Gastroesophageal sphincter (tissue), 4 donors: ENCODE data around the gene RPIA. TPM values are rescaled to one million over a fixed set of nuclear protein-coding genes. Genes with fewer than 3 reads are reported as not detected.
A peak's percentile ranks its signal among the peaks of the same experiment; 100 is the strongest.
"Not testable (repeated sequence)": the region's sequence is repeated elsewhere in the genome, so short reads cannot be mapped to it uniquely, and the experiment has no call there.

Experiments used
- ATAC-seq: fragments of 150-250 bp; one replicate; pipeline ENCODE4 v1.9.1; 2016; ENCODE audit warnings: mild to moderate bottlenecking, moderate library complexity
- H3K27ac ChIP-seq, 4 donors: fragments of 200-600 bp; sonication (generic) in 3 of 4; 1 replicate in 3 of 4; 2 replicates in 1 of 4; pipeline ENCODE4 v1.5.1; 2016 to 2019
- H3K27me3 ChIP-seq: fragments of 200-600 bp; sonication (generic); one replicate; pipeline ENCODE4 v1.5.1; 2019
- H3K36me3 ChIP-seq, 2 donors: fragments of 200-600 bp; sonication (generic); one replicate each; pipeline ENCODE4 v1.5.1; 2019; ENCODE audit warnings: control low read depth in 1 of 2
- H3K4me1 ChIP-seq, 3 donors: fragments of 200-600 bp; sonication (generic); 1 replicate in 2 of 3; 2 replicates in 1 of 3; pipeline ENCODE4 v1.5.1; 2016 to 2019; ENCODE audit warnings: control low read depth in 2 of 3
- H3K4me3 ChIP-seq, 2 donors: fragments of 200-600 bp; sonication (generic); one replicate each; pipeline ENCODE4 v1.5.1; 2019; ENCODE audit warnings: mild to moderate bottlenecking in 1 of 2, moderate library complexity in 1 of 2
- H3K9me3 ChIP-seq, 3 donors: fragments of 200-600 bp; sonication (generic); one replicate each; pipeline ENCODE4 v1.5.1; 2017 to 2019; ENCODE audit warnings: control low read depth in 2 of 3
- EP300 ChIP-seq: sonication (generic); formaldehyde crosslinking; IDR thresholded peaks from one replicate; pipeline ENCODE4 v1.6.1; 2017; ENCODE audit warnings: antibody characterized with exemption, mild to moderate bottlenecking
- POLR2A ChIP-seq, 2 donors: fragments of 450-650 bp; IDR thresholded peaks; one replicate each; pipeline ENCODE4 v1.6.1; 2017; ENCODE audit warnings: antibody characterized with exemption in 2 of 2, mild to moderate bottlenecking in 2 of 2, moderate library complexity in 1 of 2
- POLR2AphosphoS5 ChIP-seq: sonication (generic); formaldehyde crosslinking; IDR thresholded peaks from one replicate; pipeline ENCODE4 v1.6.1; 2017; ENCODE audit warnings: antibody characterized with exemption
- whole genome bisulfite sequencing, 2 donors: methylation state at CpG; one replicate each; pipeline ENCODE4 v1.1.5; 2018; ENCODE audit warnings: low coverage in 1 of 2; 5-methylcytosine and 5-hydroxymethylcytosine counted together
- total RNA-seq, 4 donors: library from RNA; depleted of rRNA; stranded (reverse); fragments of >200 nt; gene quantifications; one replicate each; pipeline ENCODE4 v1.1.0, GENCODE V29; 2016
- TF ChIP-seq, protein P1 (sequence below), 4 experiments: fragments of 200-600 bp in 2 of 4; fragments of 450-650 bp in 2 of 4; sonication (generic) in 1 of 4; IDR thresholded peaks; one replicate each; pipeline ENCODE4 v1.5.1; 2017 to 2019; ENCODE audit warnings: antibody characterized with exemption in 4 of 4, mild to moderate bottlenecking in 2 of 4, moderate library complexity in 2 of 4

The RPIA gene
- 1 to 10 TPM; 4.4 to 7.7 (median 6.6) TPM for total RNA-seq

DNA sequence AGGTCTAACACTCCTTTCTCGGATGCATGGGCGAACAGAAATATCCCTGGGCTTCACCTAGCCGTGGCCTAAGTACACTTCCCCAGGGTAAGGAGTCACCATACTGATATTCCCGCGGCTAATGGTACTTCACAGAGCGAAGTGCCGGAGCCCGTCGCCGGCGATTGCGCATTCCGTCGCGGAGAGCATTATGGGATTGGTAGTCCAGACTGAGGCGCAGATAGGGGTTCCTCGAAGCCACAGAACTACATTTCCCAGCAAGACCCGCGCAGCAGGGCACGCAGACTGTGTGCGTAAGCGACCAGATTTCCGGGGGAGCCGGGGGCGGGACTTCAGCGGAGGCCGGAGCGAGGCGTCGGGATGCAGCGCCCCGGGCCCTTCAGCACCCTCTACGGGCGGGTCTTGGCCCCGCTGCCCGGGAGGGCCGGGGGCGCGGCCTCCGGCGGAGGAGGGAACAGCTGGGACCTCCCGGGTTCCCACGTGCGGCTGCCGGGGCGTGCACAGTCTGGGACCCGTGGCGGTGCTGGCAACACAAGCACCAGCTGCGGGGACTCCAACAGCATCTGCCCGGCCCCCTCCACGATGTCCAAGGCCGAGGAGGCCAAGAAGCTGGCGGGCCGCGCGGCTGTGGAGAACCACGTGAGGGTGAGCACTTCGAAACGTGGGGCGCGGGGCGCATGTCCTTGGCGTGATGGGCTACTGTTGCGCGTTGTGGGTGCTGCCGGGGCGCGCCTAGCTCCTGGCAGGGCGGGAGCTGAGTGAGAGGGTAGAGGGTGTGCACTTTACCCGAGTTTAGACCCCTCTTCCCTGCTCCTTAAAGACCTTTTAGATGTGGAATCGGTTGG lies at the start of gene RPIA:
Gene RPIA (plus strand): TSS at position 335 of the 845 bp plus-strand sequence. CDS start 26 bp downstream, at position 361.
- H3K4me3 ChIP-seq: peak within 1 kb of the TSS; percentile 63 to 67
- ATAC-seq: peak; percentile 100
- TF ChIP-seq POLR2AphosphoS5 (peak; percentile 53), POLR2A (IDR thresholded peaks at IDR 0.05) (peak in 1 of 2 donors; percentile 22), EP300 (no peak)
- TF ChIP-seq, protein P1, sequence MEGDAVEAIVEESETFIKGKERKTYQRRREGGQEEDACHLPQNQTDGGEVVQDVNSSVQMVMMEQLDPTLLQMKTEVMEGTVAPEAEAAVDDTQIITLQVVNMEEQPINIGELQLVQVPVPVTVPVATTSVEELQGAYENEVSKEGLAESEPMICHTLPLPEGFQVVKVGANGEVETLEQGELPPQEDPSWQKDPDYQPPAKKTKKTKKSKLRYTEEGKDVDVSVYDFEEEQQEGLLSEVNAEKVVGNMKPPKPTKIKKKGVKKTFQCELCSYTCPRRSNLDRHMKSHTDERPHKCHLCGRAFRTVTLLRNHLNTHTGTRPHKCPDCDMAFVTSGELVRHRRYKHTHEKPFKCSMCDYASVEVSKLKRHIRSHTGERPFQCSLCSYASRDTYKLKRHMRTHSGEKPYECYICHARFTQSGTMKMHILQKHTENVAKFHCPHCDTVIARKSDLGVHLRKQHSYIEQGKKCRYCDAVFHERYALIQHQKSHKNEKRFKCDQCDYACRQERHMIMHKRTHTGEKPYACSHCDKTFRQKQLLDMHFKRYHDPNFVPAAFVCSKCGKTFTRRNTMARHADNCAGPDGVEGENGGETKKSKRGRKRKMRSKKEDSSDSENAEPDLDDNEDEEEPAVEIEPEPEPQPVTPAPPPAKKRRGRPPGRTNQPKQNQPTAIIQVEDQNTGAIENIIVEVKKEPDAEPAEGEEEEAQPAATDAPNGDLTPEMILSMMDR (IDR thresholded peaks at IDR 0.05): peak in 3 of 4 experiments; percentile 31 to 78 (median 60)
- H3K36me3 ChIP-seq: no peaks in the 10 kb centered on the region
- H3K27ac ChIP-seq: peak within 1 kb of the TSS; percentile 26 to 93 (median 82)
- H3K27me3 ChIP-seq: no peaks in the 10 kb centered on the region
- H3K9me3 ChIP-seq: no peaks in the 10 kb centered on the region
- peaks cover 0 to 33% (median 7%) of the 10 kb centered on the region in 3 donors for H3K4me1 ChIP-seq
- 0% methylated on average over 9 to 11 of the region's 71 CpGs for WGBS, 2 donors

DNA sequence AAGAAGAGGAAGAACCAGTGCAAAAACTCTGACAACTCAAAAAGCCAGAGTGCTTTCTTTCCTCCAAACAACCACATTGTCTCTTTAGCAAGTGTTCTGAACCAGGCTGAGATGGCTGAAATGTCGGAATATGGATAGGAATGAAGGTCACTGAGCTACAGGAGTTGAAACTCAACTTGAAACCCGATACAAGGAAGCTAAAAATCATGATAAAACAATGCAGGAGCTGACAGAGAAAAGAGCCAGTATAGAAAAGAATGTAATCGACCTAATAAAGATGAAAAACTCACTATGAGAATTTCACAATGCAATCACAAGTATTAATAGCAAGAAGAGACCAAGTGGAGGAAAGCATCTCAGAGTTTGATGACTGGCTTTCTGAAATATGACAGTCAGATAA lies 49.2 kb upstream of the RPIA start:
- Histone ChIP-seq H3K27ac (no peak overlapping the region), H3K4me1 (no peaks in the 10 kb centered on the region), H3K27me3 (peaks cover 14% of the 10 kb centered on the region), H3K36me3 (no peaks in the 10 kb centered on the region), H3K4me3 (no peak overlapping the region), H3K9me3 (no peaks in the 10 kb centered on the region)
- TF ChIP-seq EP300 (no peak), POLR2AphosphoS5 (no peak), POLR2A (IDR thresholded peaks at IDR 0.05) (no peak)
- TF ChIP-seq, protein P1 (IDR thresholded peaks at IDR 0.05): no peak
- ATAC-seq: no peak
- WGBS, 2 donors: 44 to 47% methylated on average over 3 of the region's 3 CpGs

DNA sequence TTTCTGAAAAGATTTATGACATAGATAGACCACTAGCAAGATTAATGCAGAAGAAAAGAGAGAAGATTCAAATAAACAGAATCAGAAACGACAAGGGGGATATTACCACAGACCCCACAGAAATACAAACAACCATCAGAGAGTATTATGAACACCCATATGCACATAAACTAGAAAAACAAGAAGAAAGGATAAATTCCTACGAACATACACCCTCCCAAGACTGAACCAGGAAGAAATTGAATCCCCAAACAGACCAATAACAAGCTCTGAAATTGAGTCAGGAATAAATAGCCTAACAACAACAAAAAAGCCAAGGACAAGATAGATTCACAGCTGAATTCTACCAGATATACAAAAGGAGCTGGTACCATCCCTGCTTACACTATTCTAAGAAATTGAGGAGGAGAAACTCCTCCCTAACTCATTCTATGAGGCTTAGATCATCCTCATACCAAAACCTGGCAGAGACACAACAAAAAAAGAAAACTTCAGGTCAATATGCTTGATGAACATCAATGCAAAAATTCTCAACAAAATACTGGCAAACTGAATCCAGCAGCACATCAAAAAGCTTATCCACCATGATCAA lies 46.1 kb upstream of the RPIA start:
- H3K9me3 ChIP-seq, ATAC-seq, H3K36me3 ChIP-seq, H3K4me1 ChIP-seq, H3K4me3 ChIP-seq, H3K27ac ChIP-seq: not testable (repeated sequence)
- peaks cover 12% of the 10 kb centered on the region for H3K27me3 ChIP-seq
- 42 to 48% methylated on average over 2 of the region's 2 CpGs for WGBS, 2 donors

DNA sequence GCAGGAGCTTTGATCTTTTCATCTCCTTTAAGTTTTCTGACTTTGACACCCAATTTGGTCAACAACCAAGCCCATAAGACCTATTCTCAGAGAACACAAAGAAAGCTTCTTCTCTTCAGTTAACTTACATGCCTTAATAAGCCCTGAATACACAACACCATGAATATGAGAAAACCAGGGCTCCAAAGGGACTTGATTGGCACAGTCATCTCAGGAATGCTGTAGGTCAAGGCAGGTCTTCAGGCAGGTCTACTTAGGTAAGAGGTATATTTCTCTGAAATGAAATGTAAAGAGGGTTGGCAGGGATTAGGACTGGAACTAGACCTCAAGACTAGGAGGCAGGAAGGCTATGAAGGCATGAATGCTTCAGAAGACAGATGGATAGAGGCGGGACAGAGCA lies 39.8 kb upstream of the RPIA start:
- no peaks in the 10 kb centered on the region for H3K36me3 ChIP-seq
- WGBS, 2 donors: 60 to 71% methylated on average over 1 of the region's 1 CpG
- TF ChIP-seq EP300: no peak
- TF ChIP-seq POLR2A (IDR thresholded peaks at IDR 0.05): no peak
- TF ChIP-seq, protein P1 (IDR thresholded peaks at IDR 0.05): no peak
- TF ChIP-seq POLR2AphosphoS5: no peak
- H3K27me3 ChIP-seq: no peaks in the 10 kb centered on the region
- no peaks in the 10 kb centered on the region for H3K9me3 ChIP-seq
- no peaks in the 10 kb centered on the region for H3K4me1 ChIP-seq
- no peak for ATAC-seq
- H3K27ac ChIP-seq: no peak overlapping the region
- no peak overlapping the region for H3K4me3 ChIP-seq

DNA sequence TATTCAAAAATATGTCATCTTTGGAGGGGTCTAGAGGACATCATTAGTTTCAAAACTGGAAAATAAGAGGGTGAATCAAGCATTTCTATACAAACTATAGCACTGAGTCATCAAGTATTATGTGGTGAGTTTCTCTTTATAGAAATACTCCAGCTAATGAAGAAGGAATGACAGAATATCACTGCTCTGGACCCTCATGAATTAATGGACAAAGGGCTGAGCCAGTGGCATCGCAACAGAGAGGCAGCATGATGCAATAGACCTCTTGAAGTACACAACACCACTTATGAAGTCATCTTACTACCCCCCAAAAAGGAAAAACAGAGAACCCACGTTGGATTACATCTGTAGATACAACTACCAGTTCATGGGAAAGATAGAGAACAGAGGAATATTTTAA lies 36.8 kb upstream of the RPIA start:
- Histone ChIP-seq H3K9me3 (no peaks in the 10 kb centered on the region), H3K4me3 (no peak overlapping the region), H3K27me3 (no peaks in the 10 kb centered on the region), H3K27ac (no peak overlapping the region), H3K4me1 (peaks cover 0 to 14% (median 0%) of the 10 kb centered on the region in 3 donors), H3K36me3 (no peaks in the 10 kb centered on the region)
- no peak for TF ChIP-seq POLR2AphosphoS5
- no peak for TF ChIP-seq POLR2A (IDR thresholded peaks at IDR 0.05)
- TF ChIP-seq, protein P1 (IDR thresholded peaks at IDR 0.05): no peak
- TF ChIP-seq EP300: no peak
- ATAC-seq: no peak
- 60 to 86% methylated on average over 1 to 2 of the region's 2 CpGs for WGBS, 2 donors
